Measurements from ENCODE around the gene MMP17. TPM values are rescaled to one million over a fixed set of nuclear protein-coding genes. Genes with fewer than 3 reads are reported as not detected.
"Not testable (repeated sequence)": the region's sequence is repeated elsewhere in the genome, so short reads cannot be mapped to it uniquely, and the experiment has no call there.

Gene MMP17
- total RNA-seq, 1 donor from 2014 or later = 0.69 TPM

DNA sequence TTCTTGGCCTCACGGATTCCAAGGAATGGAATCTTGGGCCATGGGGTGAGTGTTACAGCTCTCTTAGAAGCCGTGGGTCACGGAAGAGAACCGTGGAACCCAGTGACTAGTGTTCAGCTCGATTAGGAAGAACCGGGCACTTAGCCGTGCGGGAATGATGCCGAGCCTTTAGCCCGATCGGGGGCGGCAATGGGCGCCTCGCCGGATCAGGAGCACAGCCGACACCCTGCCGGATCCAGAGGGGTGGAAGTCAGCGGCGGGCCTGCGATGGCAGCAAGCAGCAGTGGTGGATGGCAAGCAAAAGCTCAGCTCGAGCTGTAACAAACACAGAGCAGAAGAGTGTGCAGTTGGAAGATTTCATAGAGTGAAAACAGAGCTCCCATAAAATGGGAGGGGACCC, 45.1 kb downstream of the MMP17 start:
- no peak for TF ChIP-seq CTCF (conservative IDR thresholded peaks at IDR 0.05; ENCODE audit: low read depth, low read length)
- no peak for DNase-seq (ENCODE audit: low read depth)
- H3K4me3 ChIP-seq (ENCODE audit: low read depth, low read length) = no peak overlapping the region

DNA sequence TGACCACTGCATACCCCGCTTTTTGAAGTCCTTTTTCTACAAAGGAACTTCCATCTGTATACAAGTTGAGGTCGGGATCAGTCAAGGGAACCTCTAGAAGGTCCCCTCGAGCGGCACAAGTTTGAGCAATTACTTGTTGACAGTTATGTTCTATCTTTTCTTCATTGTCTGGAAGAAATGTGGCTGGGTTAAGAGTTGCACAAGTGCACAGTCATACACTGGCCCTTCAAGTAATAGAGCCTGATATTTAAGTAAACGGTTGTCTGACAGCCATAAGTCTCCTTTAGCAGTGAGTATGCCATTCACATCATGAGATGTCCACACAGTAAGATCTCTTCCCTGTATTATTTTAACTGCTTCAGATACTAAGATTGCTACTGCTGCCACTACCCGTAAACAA, 46.8 kb downstream of the MMP17 start:
- DNase-seq (ENCODE audit: low read depth); H3K4me3 ChIP-seq (ENCODE audit: low read depth, low read length): not testable (repeated sequence)

DNA sequence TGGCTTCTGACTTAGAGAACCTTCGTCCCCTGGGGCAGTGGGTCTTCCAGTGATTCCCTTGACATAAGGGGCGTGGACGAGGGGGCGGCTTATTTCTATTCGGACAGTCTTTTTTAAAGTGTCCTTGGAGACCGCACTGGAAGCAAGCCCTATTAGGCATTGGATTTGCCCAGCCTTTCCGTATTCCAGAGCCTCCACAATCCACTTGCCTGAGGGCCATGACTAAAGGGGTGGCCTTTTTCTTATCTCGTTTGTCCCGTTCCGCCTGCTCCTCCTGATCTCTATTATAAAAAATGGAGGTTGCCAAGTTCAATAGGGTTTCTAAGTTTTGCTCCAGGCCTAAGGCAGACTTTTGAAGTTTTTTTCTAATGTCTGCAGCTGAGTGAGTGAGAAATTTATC, 49.0 kb downstream of the MMP17 start:
- H3K4me3 ChIP-seq (ENCODE audit: low read depth, low read length); DNase-seq (ENCODE audit: low read depth): not testable (repeated sequence)

- not testable (repeated sequence) for H3K4me3 ChIP-seq (ENCODE audit: low read depth, low read length); DNase-seq (ENCODE audit: low read depth)
These were observed 50.2 kb downstream of the MMP17 start for GRCh38 chr12:131878436-131878835.

DNA sequence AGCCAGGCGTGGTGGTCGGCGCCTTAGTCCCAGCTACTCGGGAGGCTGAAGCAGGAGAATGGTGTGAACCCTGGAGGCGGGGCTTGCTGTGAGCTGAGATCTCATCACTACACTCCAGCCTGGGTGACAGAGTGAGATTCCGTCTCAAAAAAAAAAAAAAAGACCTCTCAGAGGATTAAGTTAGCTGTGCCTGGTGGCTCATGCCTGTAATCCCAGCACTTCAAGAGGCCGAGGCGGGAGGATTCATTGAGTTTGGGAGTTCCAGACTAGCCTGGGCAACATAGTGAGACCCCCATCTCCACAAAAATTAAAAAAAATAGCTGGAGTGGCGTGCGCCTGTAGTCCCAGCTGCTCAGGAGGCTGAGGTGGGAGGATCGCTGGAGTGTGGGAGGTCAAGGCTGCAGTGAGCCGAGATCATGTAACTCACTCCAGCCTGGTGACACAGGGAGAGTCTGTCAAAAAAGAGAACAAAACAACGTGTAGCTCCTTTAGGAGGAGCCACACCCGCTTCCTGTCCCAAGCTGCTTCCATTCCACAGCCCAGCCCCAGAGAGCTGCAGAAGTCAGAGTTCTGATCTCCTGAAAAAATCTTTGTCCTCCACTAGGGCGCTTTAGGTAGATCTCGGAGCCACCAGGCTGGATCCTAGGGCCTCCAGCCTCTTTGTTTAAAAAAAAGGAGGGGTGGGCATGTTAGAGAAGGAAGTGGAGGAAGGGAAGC, 54.8 kb downstream of the MMP17 start:
- no peak for TF ChIP-seq CTCF (conservative IDR thresholded peaks at IDR 0.05; ENCODE audit: low read depth, low read length)
- no peak overlapping the region for H3K4me3 ChIP-seq (ENCODE audit: low read depth, low read length)
- no peak for DNase-seq (ENCODE audit: low read depth)

DNA sequence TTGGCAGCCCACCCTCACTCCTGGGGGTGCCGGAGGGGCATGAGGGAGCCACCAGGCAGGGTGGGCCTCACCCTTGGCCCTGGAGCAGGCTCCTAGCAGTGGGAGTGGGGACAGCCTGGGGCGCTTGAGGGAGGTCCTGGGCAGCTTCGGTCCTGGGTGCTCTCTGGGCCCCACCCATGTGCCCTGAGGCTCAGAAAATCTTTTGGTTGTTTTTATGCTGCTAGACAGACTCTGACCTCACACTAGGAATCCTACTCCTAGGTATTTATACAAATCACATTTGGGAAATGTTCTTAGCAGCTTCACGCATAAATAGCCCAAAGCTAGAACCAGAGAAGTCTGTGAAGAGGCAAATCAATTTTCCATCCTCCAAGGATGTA, 55.3 kb downstream of the MMP17 start:
- DNase-seq (ENCODE audit: low read depth) = no peak
- no peak for TF ChIP-seq CTCF (conservative IDR thresholded peaks at IDR 0.05; ENCODE audit: low read depth, low read length)
- H3K4me3 ChIP-seq (ENCODE audit: low read depth, low read length) = no peak overlapping the region

- not testable (repeated sequence) for H3K4me3 ChIP-seq (ENCODE audit: low read depth, low read length); DNase-seq (ENCODE audit: low read depth)
These were observed 56.9 kb downstream of the MMP17 start for GRCh38 chr12:131885076-131885475.

- H3K4me3 ChIP-seq (ENCODE audit: low read depth, low read length) = no peak overlapping the region
- TF ChIP-seq CTCF (conservative IDR thresholded peaks at IDR 0.05; ENCODE audit: low read depth, low read length) = no peak
- no peak for DNase-seq (ENCODE audit: low read depth)
These were observed 57.4 kb downstream of the MMP17 start for GRCh38 chr12:131885543-131886057.

GRCh38 chr12:131891722-131892121, 63.5 kb downstream of the MMP17 start:
- H3K4me3 ChIP-seq (ENCODE audit: low read depth, low read length); DNase-seq (ENCODE audit: low read depth): not testable (repeated sequence)

Measured in epithelial cell of proximal tubule (primary cell).